HepG2 (cell line): ENCODE results near the gene MATR3. TPM values are rescaled to one million over a fixed set of nuclear protein-coding genes. Genes with fewer than 3 reads are reported as not detected.

Source experiments
- BRD4 ChIP-seq: sonication (generic); formaldehyde crosslinking; IDR thresholded peaks from 2 replicates; pipeline ENCODE4 v1.4.0; 2020; ENCODE audit warnings: missing genetic modification reagents
- CCAR2 ChIP-seq: fragments of 200-400 bp; formaldehyde crosslinking; optimal IDR thresholded peaks from 2 replicates; pipeline ENCODE3; 2018; ENCODE audit warnings: low read depth, mild to moderate bottlenecking, low read length, moderate library complexity
- GLI4 ChIP-seq: sonication (generic); formaldehyde crosslinking; IDR thresholded peaks from 2 replicates; pipeline ENCODE4 v1.5.1; 2020; ENCODE audit warnings: missing genetic modification reagents, mild to moderate bottlenecking, moderate library complexity, borderline replicate concordance
- MAFF ChIP-seq: IDR thresholded peaks from 2 replicates; pipeline ENCODE4 v1.6.1; 2011; ENCODE audit warnings: low read depth, low read length, improper control_type of control experiment
- MED1 ChIP-seq: sonication (generic); formaldehyde crosslinking; IDR thresholded peaks from 2 replicates; pipeline ENCODE4 v1.4.0; 2020; ENCODE audit warnings: missing genetic modification reagents
- MTF2 ChIP-seq: sonication (generic); formaldehyde crosslinking; IDR thresholded peaks from 2 replicates; pipeline ENCODE4 v1.5.0; 2020; ENCODE audit warnings: missing genetic modification reagents, borderline replicate concordance
- NONO ChIP-seq, 2 experiments: fragments of 450-650 bp in 1 of 2; sonication (generic) in 1 of 2; formaldehyde crosslinking in 1 of 2; IDR thresholded peaks in 1 of 2; conservative IDR thresholded peaks in 1 of 2; 2 replicates each; pipeline versions ENCODE4 v1.6.1 to v1.8.0; 2017 to 2022; ENCODE audit warnings: mild to moderate bottlenecking in 1 of 2, missing genetic modification reagents in 1 of 2, moderate library complexity in 1 of 2
- PRDM4 ChIP-seq: sonication (generic); formaldehyde crosslinking; IDR thresholded peaks from 2 replicates; pipeline ENCODE4 v1.9.0; 2021; ENCODE audit warnings: missing genetic modification reagents, borderline replicate concordance
- TSC22D2 ChIP-seq: sonication (generic); formaldehyde crosslinking; IDR thresholded peaks from 2 replicates; pipeline ENCODE4 v1.5.1; 2020; ENCODE audit warnings: missing genetic modification reagents, mild to moderate bottlenecking, borderline replicate concordance
- YY1 ChIP-seq: IDR thresholded peaks from 2 replicates; pipeline ENCODE4 v1.6.1; 2011; ENCODE audit warnings: low read length, low read depth, moderate library complexity, mild to moderate bottlenecking; ENCODE audit not compliant: insufficient read depth, insufficient replicate concordance
- ZHX1 ChIP-seq: sonication (generic); formaldehyde crosslinking; IDR thresholded peaks from 2 replicates; pipeline ENCODE4 v1.8.1; 2022; ENCODE audit warnings: low read depth, mild to moderate bottlenecking, missing genetic modification reagents
- ZKSCAN5 ChIP-seq: sonication (generic); formaldehyde crosslinking; IDR thresholded peaks from 2 replicates; pipeline ENCODE4 v1.5.1; 2020; ENCODE audit warnings: mild to moderate bottlenecking, missing genetic modification reagents
- ZNF263 ChIP-seq: sonication (generic); formaldehyde crosslinking; IDR thresholded peaks from 2 replicates; pipeline ENCODE4 v1.4.0; 2020; ENCODE audit warnings: missing genetic modification reagents
- ZNF34 ChIP-seq: sonication (generic); formaldehyde crosslinking; IDR thresholded peaks from 2 replicates; pipeline ENCODE4 v1.4.0; 2020; ENCODE audit warnings: mild to moderate bottlenecking, missing genetic modification reagents, borderline replicate concordance
- ZNF589 ChIP-seq: sonication (generic); formaldehyde crosslinking; conservative IDR thresholded peaks from 2 replicates; pipeline ENCODE4 v1.8.0; 2022; ENCODE audit warnings: mild to moderate bottlenecking, moderate library complexity, missing genetic modification reagents
- ZNF7 ChIP-seq: IDR thresholded peaks from 2 replicates; pipeline ENCODE4 v1.6.1; 2016; ENCODE audit warnings: missing biosample characterization, missing genetic modification reagents
- ZNF780A ChIP-seq: sonication (generic); formaldehyde crosslinking; IDR thresholded peaks from 2 replicates; pipeline ENCODE4 v1.8.0; 2022; ENCODE audit warnings: mild to moderate bottlenecking, missing genetic modification reagents, moderate library complexity
- polyA plus RNA-seq, 8 experiments: library from polyadenylated mRNA; depleted of rRNA in 3 of 8; stranded (reverse) in 7 of 8; unstranded in 1 of 8; fragments of >200 nt; fragmentation: Illumina TruSeq in 4 of 8; extraction: Trizol in 4 of 8; gene quantifications; 2 replicates each; pipeline versions ENCODE4 v1.2.1 to v1.2.3, GENCODE V29; 2011 to 2016; ENCODE audit warnings: low read depth in 4 of 8, missing spikeins in 1 of 8, mixed read lengths in 1 of 8; ENCODE audit not compliant: insufficient read depth in 1 of 8
- total RNA-seq, 5 experiments: library from RNA; depleted of rRNA; stranded (reverse); fragments of >200 nt; fragmentation: Illumina TruSeq; extraction: Trizol; gene quantifications; 2 replicates each; pipeline ENCODE4 v1.2.3, GENCODE V29; 2016; ENCODE audit warnings: low read depth in 1 of 5
- TF ChIP-seq, protein P1 (sequence below), 2 experiments: sonication (generic) in 1 of 2; formaldehyde crosslinking in 1 of 2; IDR thresholded peaks; 2 replicates each; pipeline versions ENCODE4 v1.4.0 to v1.6.1; 2016 to 2020; ENCODE audit warnings: borderline replicate concordance in 1 of 2, low read depth in 1 of 2, mild to moderate bottlenecking in 1 of 2, missing genetic modification reagents in 1 of 2

The MATR3 gene
- total and polyA plus RNA-seq, 2 of the 13 experiments (the other 11 are each of a cell fraction or from before 2014, with no cell fraction given) = 94.2 to 341 TPM

DNA sequence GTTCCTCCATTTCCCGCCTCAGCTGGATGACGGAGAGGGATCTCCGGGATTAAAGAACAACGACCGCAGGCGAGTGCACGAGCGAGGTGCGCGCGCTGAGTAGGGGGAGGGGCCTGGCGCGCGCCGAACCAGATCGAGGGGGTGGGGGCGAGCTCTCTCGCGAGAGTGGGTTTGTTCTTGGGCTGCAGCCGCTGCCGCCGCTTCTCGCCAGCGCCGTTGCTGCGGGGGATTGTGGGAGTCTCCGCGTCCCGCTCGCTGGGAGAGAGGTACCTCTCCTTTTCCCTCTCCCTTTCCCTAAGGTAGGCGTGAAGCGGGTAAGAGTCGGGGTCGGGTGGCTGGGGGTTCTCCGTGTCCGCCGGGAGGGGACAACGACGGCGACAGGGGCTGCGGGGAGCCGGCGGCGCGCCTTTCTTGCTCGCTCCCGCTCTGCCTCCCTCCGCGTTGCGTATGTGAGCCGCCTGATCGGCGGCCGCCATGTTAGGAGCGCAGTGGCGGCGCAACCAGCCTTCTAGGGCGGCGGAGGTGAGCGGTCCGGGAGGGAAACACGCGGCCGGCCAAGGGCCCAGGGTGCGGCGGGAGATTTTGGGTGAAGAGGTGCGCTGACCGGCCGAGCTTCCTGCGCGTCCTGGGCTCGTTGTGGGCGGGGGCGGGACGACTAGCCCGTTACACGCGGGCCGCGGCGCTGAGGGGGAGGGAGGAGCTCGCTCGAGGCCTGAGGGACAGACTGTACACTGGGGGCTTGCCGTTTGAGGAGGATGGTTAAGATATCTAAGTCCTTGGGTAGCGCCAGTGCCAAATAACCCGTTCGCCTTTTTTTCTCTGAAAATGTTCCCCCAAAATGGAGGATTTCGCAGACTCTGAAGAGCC is at the start of gene MATR3 (continued):
- TF ChIP-seq CCAR2 = no peak
- no peak for TF ChIP-seq MTF2 (CRISPR knock-in tag)
- no peak for TF ChIP-seq PRDM4
- TF ChIP-seq MAFF = no peak; the same call in 1 of the 2 replicates
- peak; percentile 73; the same call in 1 of the 2 replicates for TF ChIP-seq ZNF263
- peak; percentile 88; the same call in 1 of the 2 replicates for TF ChIP-seq ZNF34
- peak; percentile 94 for TF ChIP-seq YY1
- no peak for TF ChIP-seq ZKSCAN5 (CRISPR knock-in tag)
- TF ChIP-seq, protein P1, sequence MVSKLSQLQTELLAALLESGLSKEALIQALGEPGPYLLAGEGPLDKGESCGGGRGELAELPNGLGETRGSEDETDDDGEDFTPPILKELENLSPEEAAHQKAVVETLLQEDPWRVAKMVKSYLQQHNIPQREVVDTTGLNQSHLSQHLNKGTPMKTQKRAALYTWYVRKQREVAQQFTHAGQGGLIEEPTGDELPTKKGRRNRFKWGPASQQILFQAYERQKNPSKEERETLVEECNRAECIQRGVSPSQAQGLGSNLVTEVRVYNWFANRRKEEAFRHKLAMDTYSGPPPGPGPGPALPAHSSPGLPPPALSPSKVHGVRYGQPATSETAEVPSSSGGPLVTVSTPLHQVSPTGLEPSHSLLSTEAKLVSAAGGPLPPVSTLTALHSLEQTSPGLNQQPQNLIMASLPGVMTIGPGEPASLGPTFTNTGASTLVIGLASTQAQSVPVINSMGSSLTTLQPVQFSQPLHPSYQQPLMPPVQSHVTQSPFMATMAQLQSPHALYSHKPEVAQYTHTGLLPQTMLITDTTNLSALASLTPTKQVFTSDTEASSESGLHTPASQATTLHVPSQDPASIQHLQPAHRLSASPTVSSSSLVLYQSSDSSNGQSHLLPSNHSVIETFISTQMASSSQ (IDR thresholded peaks at IDR 0.05; ENCODE audit: low read depth) = no peak
- TF ChIP-seq, protein P1 (CRISPR knock-in tag; IDR thresholded peaks at IDR 0.05; ENCODE audit: borderline replicate concordance) = peak; percentile 67; the same call in 1 of the 2 replicates
- no peak for TF ChIP-seq ZNF7 (CRISPR knock-in tag)
- TF ChIP-seq ZNF780A (CRISPR knock-in tag) = no peak
- TF ChIP-seq GLI4 (CRISPR knock-in tag) = 0 out of 2 replicates have a peak, but pooled peaks have one; percentile 22
- TF ChIP-seq MED1 (CRISPR knock-in tag) = peak; percentile 70; the same call in 1 of the 2 replicates
- TF ChIP-seq TSC22D2 = peak; percentile 10; the same call in 1 of the 2 replicates
- peak; percentile 87 for TF ChIP-seq BRD4 (CRISPR knock-in tag)
- peak; percentile 70; the same call in 1 of the 2 replicates for TF ChIP-seq ZHX1 (CRISPR knock-in tag)
- no peak for TF ChIP-seq NONO (IDR thresholded peaks at IDR 0.05)
- TF ChIP-seq NONO (CRISPR knock-in tag; conservative IDR thresholded peaks at IDR 0.05) = peak; percentile 76
- TF ChIP-seq ZNF589 (CRISPR knock-in tag) = 0 out of 2 replicates have a peak, but pooled peaks have one; percentile 17
